Measurements from ENCODE around the gene NFKBIB. TPM values are rescaled to one million over a fixed set of nuclear protein-coding genes. Genes with fewer than 3 reads are reported as not detected.

The NFKBIB gene
- total and polyA plus RNA-seq, 2 of the 13 experiments (the other 11 are each of a cell fraction or from before 2014, with no cell fraction given) = 8.6 to 14.9 TPM

GRCh38 chr19:38850436-38850975 is 49.3 kb upstream of the NFKBIB start (continued):
- TF ChIP-seq THRA (CRISPR knock-in tag; IDR thresholded peaks at IDR 0.05; ENCODE audit: borderline replicate concordance) = no peak
- no peak for TF ChIP-seq DMTF1 (CRISPR knock-in tag; IDR thresholded peaks at IDR 0.05)
- TF ChIP-seq ZNF274 (CRISPR knock-in tag; IDR thresholded peaks at IDR 0.05) = no peak
- TF ChIP-seq THYN1 (CRISPR knock-in tag; IDR thresholded peaks at IDR 0.05; ENCODE audit: borderline replicate concordance, low read depth) = no peak
- TF ChIP-seq, protein P1, sequence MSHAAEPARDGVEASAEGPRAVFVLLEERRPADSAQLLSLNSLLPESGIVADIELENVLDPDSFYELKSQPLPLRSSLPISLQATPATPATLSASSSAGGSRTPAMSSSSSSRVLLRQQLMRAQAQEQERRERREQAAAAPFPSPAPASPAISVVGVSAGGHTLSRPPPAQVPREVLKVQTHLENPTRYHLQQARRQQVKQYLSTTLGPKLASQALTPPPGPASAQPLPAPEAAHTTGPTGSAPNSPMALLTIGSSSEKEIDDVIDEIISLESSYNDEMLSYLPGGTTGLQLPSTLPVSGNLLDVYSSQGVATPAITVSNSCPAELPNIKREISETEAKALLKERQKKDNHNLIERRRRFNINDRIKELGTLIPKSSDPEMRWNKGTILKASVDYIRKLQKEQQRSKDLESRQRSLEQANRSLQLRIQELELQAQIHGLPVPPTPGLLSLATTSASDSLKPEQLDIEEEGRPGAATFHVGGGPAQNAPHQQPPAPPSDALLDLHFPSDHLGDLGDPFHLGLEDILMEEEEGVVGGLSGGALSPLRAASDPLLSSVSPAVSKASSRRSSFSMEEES (CRISPR knock-in tag; IDR thresholded peaks at IDR 0.05) = no peak
- peak; percentile 29; the same call in 1 of the 2 replicates for TF ChIP-seq KDM2A (CRISPR knock-in tag; IDR thresholded peaks at IDR 0.05; ENCODE audit: borderline replicate concordance, low read depth)
- no peak for TF ChIP-seq BHLHE40 (IDR thresholded peaks at IDR 0.05; ENCODE audit: low read length)
- TF ChIP-seq HNRNPL (IDR thresholded peaks at IDR 0.05; ENCODE audit: low read depth, low read length) = no peak
- TF ChIP-seq ZFYVE20 (CRISPR knock-in tag; IDR thresholded peaks at IDR 0.05; ENCODE audit: borderline replicate concordance, low read depth) = no peak
- TF ChIP-seq SNAPC5 (CRISPR knock-in tag; IDR thresholded peaks at IDR 0.05; ENCODE audit: borderline replicate concordance) = no peak
- TF ChIP-seq KLF13 (CRISPR knock-in tag; IDR thresholded peaks at IDR 0.05) = no peak
- TF ChIP-seq ZFP37 (CRISPR knock-in tag; IDR thresholded peaks at IDR 0.05; ENCODE audit: borderline replicate concordance) = no peak
- peak; percentile 66 for TF ChIP-seq MAZ (IDR thresholded peaks at IDR 0.05; ENCODE audit: borderline replicate concordance, low read depth, low read length)
- no peak for TF ChIP-seq MAZ (CRISPR knock-in tag; IDR thresholded peaks at IDR 0.05; ENCODE audit: low read depth)
- TF ChIP-seq EZH2 (conservative IDR thresholded peaks at IDR 0.05; ENCODE audit: low read depth, low read length) = no peak
- TF ChIP-seq ZNF546 (CRISPR knock-in tag; conservative IDR thresholded peaks at IDR 0.05) = no peak
- TF ChIP-seq ZNF710 (CRISPR knock-in tag; IDR thresholded peaks at IDR 0.05; ENCODE audit: borderline replicate concordance) = no peak
- TF ChIP-seq, protein P2, sequence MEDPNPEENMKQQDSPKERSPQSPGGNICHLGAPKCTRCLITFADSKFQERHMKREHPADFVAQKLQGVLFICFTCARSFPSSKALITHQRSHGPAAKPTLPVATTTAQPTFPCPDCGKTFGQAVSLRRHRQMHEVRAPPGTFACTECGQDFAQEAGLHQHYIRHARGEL (CRISPR knock-in tag; IDR thresholded peaks at IDR 0.05) = no peak
- TF ChIP-seq, protein P3, sequence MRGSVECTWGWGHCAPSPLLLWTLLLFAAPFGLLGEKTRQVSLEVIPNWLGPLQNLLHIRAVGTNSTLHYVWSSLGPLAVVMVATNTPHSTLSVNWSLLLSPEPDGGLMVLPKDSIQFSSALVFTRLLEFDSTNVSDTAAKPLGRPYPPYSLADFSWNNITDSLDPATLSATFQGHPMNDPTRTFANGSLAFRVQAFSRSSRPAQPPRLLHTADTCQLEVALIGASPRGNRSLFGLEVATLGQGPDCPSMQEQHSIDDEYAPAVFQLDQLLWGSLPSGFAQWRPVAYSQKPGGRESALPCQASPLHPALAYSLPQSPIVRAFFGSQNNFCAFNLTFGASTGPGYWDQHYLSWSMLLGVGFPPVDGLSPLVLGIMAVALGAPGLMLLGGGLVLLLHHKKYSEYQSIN (CRISPR knock-in tag; IDR thresholded peaks at IDR 0.05; ENCODE audit: borderline replicate concordance) = no peak
- no peak for TF ChIP-seq RORA (CRISPR knock-in tag; IDR thresholded peaks at IDR 0.05)
- no peak for TF ChIP-seq TAF15 (IDR thresholded peaks at IDR 0.05; ENCODE audit: low read depth, low read length, poor library complexity, severe bottlenecking)
